Activated T-helper 9 cell treated with anti-CD3 and anti-CD28 coated beads, Interleukin-2, amount 50 U/mL, for 16 hours (primary cell): ENCODE results near the gene ALK.

Source experiments
- DNase-seq: peaks from one replicate; pipeline ENCODE4 v3.0.0-alpha.2; 2020; ENCODE audit warnings: low read depth

The ALK gene

DNA sequence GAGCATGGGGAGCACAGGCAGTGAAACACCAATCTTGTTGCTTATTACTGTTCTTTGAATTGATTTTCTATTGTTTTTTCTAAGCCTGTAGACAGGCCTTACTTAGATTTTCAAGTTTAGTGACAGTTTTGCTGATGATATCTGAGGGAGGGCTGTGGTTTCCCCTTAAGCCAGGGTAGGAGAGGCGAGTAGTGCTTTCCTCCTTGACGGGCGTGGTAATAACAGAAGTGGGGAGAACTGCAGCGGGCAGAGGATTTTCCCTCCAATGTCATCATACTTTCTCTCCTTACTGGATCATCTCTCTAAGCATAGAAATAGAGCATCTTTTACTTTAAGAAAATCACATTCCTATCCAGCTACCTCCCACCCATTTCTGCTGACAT, 314.4 kb downstream of the ALK start:
- no peak for DNase-seq

DNA sequence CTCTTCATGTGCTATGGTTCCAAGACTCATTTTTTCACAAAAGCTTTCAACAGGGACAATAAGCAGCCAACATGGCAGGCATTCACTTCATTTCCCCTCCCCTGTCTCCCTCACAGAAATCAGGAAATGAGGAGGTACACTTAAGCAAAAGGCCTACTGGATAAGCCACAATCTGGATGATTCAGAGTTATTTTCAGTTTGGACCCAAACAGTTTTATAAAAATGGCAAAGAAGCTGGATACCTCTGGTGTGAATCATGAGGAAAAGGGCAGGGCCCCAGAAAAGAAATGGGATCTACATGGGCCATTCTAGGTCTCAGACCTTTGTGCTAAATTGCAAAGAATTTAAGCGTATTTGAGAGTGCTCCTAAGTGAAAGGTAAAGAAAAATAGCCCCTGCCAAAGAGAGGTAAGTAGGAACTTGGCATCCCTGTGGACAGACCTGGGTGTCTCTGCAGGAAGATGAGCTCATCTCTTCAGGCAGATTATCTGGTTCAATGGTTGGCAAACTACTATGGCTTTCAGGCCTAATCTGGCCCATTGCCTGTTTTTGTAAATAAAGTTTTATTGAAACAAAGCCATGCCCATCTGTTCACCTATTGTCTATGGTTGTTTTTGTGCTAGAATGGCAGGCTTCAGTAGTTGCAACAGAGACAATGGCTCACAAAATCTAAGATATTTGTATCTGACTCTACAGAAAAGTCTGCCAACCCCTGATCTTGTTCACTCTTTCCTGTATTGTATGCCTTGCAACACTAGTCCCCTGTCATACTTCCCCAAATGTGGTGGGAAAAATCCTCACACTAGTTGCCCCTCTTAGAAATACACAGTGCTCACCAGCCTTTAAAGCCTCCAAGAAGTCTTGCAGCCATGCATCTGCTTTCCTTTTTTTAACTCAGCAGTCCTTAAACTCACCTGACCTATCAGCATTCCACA, 315.0 kb downstream of the ALK start:
- DNase-seq, result no peak

DNA sequence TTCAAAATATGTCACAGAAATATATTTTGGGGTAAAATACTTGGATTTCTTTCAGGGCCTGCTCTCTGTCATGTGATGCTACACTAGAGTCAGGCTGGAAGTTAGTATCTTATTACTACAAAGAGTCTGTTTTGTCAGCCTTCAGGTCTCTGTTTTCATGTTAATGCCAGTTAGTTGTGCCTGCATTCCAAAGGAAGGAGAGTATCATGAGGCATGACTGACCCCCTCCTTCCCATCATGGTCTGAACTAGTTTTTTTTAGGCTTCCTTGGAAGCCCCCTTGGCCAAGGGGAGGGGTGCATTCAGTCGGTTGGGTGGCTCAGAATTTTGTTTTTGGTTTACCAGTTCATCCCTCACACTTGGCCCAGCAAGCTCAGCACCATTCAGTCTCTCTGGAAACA, 318.0 kb downstream of the ALK start:
- no peak for DNase-seq

DNA sequence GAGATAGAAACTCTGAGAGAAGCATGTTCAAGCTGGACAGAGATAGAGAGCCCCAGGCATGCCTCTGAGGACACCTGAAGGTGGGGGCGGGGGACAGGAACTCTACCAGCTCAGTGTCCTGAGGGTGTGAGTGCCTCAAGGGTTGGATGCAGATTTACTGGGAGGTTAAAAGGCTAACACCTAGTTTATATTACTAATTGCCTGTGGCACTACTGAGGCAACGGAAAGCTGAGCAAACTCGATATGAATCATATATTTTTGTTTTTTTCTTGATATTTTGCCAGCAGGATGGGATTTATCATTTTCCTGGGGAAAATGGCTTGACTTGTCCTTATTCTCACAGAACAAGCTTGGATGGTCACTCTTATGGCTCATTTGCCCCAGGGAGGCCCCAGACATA, 319.5 kb downstream of the ALK start:
- DNase-seq, result no peak

DNA sequence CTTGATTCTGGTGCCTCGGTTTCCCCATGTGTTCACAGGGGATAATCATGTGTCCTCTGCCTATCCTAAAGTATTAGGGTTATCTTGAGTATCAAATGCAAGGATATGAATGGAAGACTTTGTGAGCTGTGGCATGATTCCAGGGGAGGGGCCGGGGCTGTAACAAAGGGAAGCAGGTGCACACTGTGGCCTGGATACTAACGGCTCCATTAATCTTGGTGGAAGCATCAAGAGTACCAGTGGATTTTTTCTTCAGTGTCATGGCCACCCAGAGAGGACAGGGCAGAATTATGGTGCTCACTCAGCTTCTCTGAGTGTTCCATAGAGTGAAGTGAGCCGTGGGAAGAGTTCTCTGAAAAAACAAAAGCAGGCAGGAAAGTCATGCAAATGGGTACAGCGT, 320.1 kb downstream of the ALK start:
- DNase-seq, result no peak

DNA sequence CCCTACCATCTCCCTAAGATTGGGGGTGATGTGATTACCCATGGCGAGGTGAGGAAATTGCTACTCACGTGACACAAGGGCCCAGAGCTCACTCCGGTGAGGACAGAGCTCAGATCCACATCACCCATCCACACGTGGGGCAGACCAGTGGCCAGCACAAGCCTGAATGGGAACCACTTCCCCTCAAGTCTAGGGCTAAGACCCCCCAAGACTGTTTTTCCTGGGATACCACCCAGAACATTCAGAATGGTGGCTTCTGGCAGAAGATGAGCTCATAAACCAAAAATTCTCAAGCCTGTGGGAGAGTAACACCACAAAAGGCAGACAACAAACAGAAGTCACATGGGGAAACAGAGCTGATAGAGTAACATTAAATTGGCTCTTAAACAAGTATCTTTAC, 321.4 kb downstream of the ALK start:
- no peak for DNase-seq

DNA sequence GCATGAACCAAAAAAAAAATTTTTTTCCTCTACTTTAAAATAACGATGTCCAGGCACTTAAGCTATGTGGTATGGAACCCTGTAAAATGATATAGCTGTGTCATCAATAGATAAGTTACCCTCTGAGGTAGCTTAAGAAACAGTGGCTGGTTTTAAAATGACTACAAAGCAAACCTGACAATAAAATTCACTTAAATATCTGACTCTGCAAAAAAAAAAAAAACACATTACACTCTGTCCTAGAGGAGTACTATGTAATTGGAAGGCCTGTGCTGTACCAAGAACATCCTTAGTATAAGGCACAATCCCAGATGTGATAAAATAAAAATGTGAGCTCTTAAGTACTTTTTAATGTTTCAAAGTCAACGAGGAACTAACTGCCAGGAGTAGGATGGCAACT, 322.4 kb downstream of the ALK start:
- no peak for DNase-seq

DNA sequence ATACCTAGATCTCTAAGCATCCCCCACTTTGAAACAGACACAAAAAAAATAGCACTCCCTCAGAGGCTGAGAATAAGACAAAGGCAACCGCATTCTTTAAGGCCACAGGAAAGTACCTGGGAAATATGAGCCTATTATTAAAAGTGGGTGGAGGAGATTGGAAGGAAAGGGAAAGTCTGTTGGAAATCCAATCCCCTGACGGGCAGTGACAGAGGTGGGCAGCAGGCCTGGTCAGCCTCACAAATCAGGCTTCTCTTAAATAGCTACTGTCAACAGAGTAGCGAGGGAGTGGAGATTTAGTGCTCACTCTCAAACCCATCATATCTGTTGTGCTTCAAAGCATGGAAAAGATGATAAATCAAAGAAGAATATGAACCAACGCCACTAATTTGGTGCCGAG, 324.4 kb downstream of the ALK start:
- no peak for DNase-seq

DNA sequence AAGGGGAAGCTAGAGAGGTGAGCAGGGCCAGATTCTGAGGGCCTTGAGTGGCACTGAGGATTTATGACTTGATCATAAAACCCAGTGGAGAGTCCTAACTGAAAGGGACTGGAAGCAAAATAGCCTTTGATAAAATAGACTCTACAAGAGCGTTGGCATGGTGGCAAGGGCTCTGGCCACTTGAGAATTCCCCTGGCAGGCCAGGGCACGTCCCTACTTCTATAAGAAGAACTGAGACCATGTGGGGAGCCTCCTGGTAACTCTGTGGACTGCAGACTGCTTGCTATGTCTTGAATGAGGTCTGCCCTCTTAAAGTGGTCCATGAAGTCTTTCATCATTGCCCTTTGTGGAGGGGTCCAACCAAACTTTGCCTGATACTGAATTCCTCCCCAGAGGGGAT, 324.8 kb downstream of the ALK start:
- no peak for DNase-seq

DNA sequence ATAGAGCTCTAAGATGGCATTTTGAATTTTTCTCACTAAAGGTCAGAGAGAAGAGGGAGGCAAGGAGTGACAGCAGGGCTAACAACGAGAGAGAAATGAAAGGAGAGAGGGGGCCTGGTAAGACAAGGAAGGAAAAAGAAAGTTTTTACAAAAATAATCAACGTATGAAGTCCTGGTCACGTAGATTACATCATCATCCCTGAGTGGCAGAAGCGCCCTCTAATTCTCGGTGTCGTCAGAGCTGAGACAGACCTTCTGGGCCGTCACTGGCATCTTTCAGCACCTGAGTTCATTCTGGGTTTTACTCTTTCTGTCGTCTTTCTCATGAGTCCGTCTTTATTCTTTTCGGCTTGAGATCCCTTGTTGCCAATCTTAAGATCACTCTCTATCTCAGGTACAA, 329.8 kb downstream of the ALK start:
- DNase-seq, result no peak

DNA sequence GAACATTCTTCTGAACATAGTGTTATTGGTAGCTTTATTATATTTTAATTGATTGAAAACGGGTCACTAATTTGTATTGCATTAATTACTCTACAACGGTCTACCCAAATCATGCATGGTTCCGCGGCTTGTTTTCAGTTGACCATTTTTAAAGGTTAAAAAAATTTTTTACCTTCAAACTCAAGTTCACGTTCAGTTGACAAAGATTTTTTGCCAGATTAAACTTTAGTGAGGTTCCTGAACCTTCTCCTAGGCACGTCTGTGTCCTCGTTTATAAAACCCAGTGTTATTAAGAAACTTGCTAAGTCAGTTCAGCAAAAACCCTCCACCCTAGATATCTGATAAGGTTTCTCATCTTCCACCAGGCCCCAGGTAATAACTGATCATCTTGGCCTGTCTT, 331.2 kb downstream of the ALK start:
- no peak for DNase-seq

DNA sequence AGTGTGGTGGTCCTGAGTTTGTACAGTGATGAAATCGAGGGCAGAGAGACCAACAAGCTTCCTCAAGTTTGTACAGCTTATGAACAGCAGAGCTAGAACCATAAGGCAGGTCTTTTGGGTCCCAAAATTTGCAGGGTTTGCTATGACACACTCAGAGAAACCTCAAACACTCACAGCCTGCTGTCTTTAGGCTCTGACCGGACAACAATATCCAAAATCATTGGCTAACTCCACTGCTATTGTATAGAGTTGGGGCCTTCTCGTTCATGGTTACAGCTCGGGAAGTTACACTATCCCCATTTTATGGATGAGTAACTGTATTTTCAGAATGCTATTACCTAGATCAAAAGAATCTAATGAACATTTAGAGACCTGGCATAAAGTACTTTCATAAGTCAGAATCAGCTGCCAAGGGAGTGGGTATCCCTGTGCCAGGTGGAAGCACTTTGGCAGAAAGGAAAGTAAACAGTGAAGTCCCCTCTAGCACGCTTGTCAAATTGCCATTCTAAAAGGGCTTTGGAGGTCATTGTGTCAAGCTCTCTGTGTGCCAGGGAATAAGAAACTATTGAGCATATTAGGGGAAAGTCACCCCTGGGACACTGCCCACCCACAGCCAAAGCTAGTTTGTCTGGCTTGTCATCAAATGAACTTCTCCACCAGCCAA, 331.8 kb downstream of the ALK start:
- no peak for DNase-seq

DNA sequence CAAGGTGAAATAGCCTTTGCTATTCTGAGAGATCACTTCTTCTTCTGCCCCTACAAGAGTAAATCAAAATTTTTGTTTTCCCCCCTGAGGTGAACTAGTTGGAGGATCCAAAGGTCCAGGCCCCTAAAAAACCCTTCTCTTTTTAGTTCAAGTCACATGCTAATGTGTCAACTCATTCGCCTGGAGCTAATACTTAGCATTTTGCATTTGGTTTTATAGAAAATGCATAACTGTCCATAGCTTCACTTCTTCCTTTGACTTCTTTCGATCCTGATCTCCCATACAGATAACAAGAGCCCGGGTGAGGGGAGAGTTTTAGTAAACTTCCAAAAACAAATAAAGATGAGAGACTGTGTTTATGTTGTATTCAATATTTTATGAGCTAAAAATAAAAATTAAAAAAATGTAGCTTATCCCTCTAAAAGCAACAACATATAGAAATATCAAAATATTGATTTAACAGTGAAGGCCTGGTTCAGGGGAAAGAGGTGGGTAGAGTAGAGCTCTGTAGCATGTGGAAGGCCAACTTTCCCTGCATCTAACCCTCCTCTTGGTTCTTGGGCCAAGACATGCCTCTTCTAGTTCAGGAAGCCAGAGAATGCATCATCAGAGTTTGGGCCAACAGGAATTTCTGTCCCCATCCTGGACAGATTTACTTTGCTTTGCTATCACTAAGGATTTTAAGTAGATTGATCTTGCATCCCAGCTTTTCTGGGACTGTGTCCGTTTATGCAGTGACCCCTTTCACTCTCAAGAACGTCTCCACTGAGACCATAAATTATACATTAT, 333.8 kb downstream of the ALK start:
- no peak for DNase-seq

DNA sequence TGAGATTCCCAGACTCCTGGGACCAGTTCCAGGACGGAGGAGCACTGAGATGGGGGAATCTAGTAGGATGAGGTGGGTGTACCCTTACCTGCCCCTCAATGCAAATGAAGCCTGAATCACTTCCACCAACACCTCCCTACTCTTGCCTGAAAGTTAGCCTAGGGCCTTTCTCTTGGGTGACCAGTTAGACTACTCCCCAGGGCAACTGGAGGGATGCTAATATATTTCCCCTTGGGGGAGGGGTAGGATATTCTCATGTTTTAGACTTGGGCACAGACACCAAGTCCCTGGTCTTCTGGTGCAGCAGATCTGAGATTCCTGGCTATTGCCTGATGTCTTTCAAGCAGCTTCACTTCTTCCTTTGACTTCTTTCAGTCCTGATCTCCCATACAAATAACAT, 334.5 kb downstream of the ALK start:
- no peak for DNase-seq

DNA sequence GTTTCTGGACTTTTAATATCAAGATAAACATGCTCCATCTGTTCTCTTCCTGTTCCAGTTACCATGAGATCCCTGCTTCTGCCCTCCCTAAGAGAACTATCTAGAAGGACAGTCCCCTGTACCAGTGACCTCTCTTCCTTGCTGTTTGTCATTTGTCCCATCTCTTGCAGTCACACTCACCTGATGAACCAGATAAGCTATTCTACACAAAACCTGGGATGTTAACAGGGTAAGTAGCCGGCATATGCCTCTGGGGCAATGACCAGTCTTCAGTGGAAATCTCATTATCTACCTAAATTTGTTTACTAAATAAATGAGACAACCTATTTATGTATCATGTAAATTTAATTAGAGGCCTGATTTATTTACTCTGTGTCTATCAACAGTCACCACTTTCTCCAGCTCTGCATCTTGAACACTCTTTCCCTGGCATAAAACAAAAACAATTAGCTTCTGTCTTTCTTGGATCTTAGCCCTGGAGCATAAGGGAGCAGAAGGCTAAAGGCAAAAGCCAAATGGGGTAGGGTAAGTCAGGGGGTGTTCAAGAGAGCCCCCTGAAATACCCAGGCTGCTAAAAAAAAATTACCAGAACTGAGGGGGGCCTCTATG, 337.7 kb downstream of the ALK start:
- DNase-seq, result no peak

DNA sequence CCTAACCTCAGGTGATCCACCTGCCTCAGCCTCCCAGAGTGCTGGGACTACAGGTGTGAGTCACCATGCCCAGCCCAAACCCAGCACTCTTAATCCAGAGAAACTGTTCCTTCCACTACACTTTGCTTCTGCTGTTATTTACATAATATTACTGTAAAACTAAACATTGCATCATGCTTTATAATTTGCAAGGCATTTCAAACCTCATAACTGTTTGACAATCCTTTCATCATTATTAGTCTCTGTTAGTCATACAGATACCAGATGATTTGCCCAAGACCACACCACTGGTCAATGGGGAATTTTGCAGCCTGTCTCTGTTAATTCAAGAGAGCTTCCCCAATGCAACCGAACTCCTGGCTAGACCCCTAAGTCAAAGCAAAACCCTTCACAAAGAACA, 338.3 kb downstream of the ALK start:
- DNase-seq, result no peak

DNA sequence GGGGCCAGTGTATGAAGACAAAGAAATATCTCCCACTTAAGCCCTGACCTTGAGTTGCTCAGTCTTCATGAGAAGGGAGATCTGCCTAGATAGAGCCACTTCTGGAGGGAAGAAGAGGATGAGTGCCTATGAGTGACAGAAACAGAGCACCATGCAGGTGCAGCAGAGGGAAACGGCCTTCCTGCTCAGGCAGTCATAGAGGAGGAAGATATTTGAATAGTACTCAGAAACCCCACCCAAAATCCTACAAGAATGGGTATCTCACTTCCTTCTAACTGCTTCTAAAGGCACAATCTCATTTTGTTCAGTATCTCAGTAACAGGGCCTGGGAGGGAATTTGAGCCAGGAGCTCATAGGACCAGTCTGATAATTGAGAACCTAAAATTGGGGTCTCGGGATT, 339.3 kb downstream of the ALK start:
- DNase-seq, result no peak

DNA sequence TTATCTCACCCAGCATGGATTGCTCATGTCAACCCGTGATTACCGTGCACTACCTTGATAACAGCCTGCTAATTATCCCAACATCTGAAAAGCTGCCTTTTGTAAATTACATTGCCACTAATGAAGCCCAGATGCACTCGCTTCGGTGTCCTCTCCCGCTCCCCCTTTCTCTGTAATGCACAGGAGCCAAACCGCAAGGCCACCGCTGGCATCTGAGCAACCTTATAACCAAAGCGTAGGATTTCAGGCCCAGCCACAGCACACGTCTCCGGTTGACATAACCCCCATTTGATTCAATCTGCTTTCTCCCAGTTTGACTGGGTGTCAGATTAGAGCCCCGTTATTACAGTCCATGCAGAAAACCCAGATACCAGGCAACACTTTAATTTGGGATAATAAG, 341.2 kb downstream of the ALK start:
- DNase-seq, result no peak

DNA sequence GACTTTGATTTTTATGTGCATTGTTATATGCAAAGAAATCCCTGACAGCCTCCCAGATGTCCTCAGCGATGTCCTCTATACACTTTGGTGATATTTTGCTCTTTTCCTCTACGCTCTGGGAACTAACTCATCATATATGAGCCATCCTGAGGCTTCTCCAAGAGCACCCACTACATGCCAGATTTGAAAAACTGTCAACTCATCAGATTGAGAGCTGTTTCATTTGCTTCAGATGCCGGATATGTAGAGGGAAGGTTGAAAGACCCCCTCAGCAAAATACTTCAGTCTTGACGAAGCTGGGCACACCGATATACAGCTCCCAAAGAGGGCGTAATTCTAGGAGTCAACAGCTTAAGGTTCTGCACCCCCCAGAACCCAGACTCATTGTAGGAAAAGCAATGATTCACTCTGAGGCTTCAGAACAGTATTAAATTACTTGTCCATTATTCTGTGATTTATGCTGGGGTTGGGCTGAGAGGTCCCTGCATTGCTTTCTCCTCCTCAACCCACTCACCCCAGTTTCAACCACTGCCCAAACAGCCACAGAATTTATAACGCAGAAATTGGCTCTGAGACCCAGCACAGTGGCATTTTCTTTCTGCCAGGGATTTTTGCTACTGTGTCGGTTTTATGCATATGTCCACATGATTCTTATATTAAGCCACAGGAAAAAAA, 341.8 kb downstream of the ALK start:
- DNase-seq, result no peak

DNA sequence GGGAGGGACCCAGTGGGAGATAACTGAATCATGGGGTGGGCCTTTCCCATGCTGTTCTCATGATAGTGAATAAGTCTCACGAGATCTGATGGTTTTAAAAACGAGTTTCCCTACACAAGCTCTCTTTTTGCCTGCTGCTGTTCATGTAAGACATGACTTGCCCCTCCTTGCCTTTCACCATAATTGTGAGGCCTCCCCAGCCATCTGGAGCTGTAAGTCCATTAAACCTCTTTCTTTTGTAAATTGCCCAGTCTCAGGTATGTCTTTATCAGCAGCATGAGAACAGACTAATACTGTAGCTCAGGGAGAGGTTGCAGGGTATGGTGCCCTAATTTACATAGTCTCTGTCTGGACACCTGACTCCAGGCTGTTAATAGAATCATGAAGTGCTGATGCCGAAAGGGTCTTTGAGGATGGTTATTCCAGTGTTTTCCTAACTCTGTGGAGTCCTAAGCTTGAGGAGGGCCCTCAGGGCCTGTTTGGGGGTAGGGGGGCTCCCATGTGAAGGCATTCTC, 343.2 kb downstream of the ALK start:
- no peak for DNase-seq

DNA sequence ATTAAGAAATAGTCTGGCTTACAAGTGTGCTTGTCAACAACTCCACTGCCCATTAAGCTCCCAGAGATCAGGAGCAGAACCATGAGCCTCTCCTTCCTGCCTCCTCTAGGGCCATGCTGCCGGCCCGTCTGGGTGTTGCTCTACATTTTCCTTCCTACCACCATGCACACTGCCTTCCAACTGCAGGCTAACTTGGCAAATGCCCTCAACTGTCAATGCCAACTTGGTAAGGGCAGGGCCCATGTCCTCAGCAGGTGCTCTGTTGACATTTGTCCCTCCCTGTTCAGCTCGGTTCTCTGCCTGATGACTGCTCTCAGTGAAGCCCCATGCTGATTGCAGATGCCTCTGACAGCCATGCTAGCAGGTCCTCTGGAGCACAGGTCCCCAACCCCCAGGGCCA, 345.2 kb downstream of the ALK start:
- no peak for DNase-seq
